Stomach (tissue), 4 donors: ENCODE data around the gene CTNNA3.

Experiments used
- CTCF ChIP-seq, 7 experiments: fragments of 450-650 bp in 4 of 7; fragments of 200-600 bp in 3 of 7; sonication (generic) in 3 of 7; IDR thresholded peaks; one replicate each; pipeline ENCODE4 v1.5.1; 2016 to 2019; ENCODE audit warnings: antibody characterized with exemption in 7 of 7, control low read depth in 2 of 7, mild to moderate bottlenecking in 1 of 7
- EP300 ChIP-seq: sonication (generic); formaldehyde crosslinking; IDR thresholded peaks from one replicate; pipeline ENCODE4 v1.6.1; 2017; ENCODE audit warnings: antibody characterized with exemption
- POLR2A ChIP-seq, 4 donors: fragments of 450-650 bp; IDR thresholded peaks; one replicate each; pipeline ENCODE4 v1.6.1; 2016; ENCODE audit warnings: antibody characterized with exemption in 4 of 4, control low read depth in 2 of 4, mild to moderate bottlenecking in 1 of 4, moderate library complexity in 1 of 4

- TF ChIP-seq CTCF (IDR thresholded peaks at IDR 0.05) = no peak
- TF ChIP-seq EP300 = no peak
- TF ChIP-seq POLR2A (IDR thresholded peaks at IDR 0.05) = no peak
Measured at GRCh38 chr10:67098461-67098860, 597.5 kb downstream of the CTNNA3 start.
